Activated T-cell treated with anti-CD3 and anti-CD28 coated beads, Interleukin-2, amount 50 U/mL, for 4 hours (primary cell): ENCODE data around the gene CENPT. TPM values are rescaled to one million over a fixed set of nuclear protein-coding genes. Genes with fewer than 3 reads are reported as not detected.
"Not testable (repeated sequence)": the region's sequence is repeated elsewhere in the genome, so short reads cannot be mapped to it uniquely, and the experiment has no call there.

Experiments
- ATAC-seq, 2 donors: fragments of 200-7000 bp; cut with Tn5 transposase; one replicate each; pipeline ENCODE4 v1.10.0; 2021
- DNase-seq: peaks from one replicate; pipeline ENCODE4 v3.0.0-alpha.2; 2020
- H3K27me3 Mint-ChIP-seq: one replicate; pipeline ENCODE4 v1.8.0; 2021; ENCODE audit warnings: low read depth, mixed read lengths
- H3K36me3 Mint-ChIP-seq: one replicate; pipeline ENCODE4 v1.8.0; 2022; ENCODE audit warnings: mixed read lengths; ENCODE audit not compliant: insufficient read depth
- H3K4me1 Mint-ChIP-seq: one replicate; pipeline ENCODE4 v1.8.0; 2021; ENCODE audit warnings: low read depth, mixed read lengths
- H3K4me3 Mint-ChIP-seq: one replicate; pipeline ENCODE4 v1.8.0; 2021; ENCODE audit warnings: mild to moderate bottlenecking, moderate library complexity, mixed read lengths
- H3K9me3 Mint-ChIP-seq: one replicate; pipeline ENCODE4 v1.8.0; 2021; ENCODE audit warnings: mixed read lengths
- total RNA-seq, 3 donors: library from RNA; stranded (reverse); gene quantifications; one replicate each; pipeline ENCODE4 v1.2.1, GENCODE V29; 2021

The CENPT gene
- total RNA-seq, 3 donors from 2014 or later, result 40.4 to 52.0 (median 46.3) TPM

GRCh38 chr16:67865318-67865717 lies 17.8 kb upstream of the CENPT start:
- no peak for DNase-seq
- peak in 1 of 2 donors; percentile 41 for ATAC-seq
- no peaks in the 10 kb centered on the region for H3K9me3 Mint-ChIP-seq

GRCh38 chr16:67864594-67864993 lies 17.1 kb upstream of the CENPT start:
- Mint-ChIP-seq H3K9me3 (no peaks in the 10 kb centered on the region), H3K4me3 (no peak overlapping the region), H3K4me1 (peaks cover 1% of the 10 kb centered on the region), H3K36me3 (peaks cover 10% of the 10 kb centered on the region), H3K27me3 (no peaks in the 10 kb centered on the region)
- DNase-seq (no peak), ATAC-seq (no peak)

More at GRCh38 chr16:67865318-67865717, 17.8 kb upstream of the CENPT start:
- Mint-ChIP-seq H3K36me3 (peaks cover 10% of the 10 kb centered on the region), H3K4me3 (no peak overlapping the region), H3K4me1 (peaks cover 1% of the 10 kb centered on the region), H3K27me3 (no peaks in the 10 kb centered on the region)

DNA sequence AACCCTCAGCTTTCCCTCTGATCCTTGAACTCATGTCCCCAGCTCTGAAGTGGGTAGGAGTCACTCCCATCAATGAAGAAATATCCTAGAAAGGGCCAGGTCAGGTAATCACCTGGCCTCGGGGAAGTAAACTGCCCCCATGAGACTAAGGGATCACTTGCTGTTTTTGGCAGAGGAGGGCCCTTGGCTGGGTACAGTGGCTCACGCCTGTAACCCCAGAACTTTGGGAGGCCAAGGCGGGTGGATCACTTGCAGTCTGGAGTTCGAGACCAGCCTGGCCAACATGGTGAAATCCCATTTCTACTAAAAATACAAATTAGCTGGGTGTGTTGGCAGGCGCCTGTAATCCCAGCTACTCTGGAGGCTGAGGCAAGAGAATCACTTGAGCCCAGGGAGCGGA lies 16.6 kb upstream of the CENPT start:
- not testable (repeated sequence) for H3K4me3 Mint-ChIP-seq, DNase-seq, H3K36me3 Mint-ChIP-seq, H3K4me1 Mint-ChIP-seq, ATAC-seq, H3K27me3 Mint-ChIP-seq, H3K9me3 Mint-ChIP-seq

GRCh38 chr16:67862623-67863583 lies 15.4 kb upstream of the CENPT start:
- DNase-seq, result no peak
- no peaks in the 10 kb centered on the region for H3K27me3 Mint-ChIP-seq
- ATAC-seq, result no peak
- H3K36me3 Mint-ChIP-seq, result peaks cover 10% of the 10 kb centered on the region
- H3K4me1 Mint-ChIP-seq, result peaks cover 13% of the 10 kb centered on the region
- no peak overlapping the region for H3K4me3 Mint-ChIP-seq
- no peaks in the 10 kb centered on the region for H3K9me3 Mint-ChIP-seq

DNA sequence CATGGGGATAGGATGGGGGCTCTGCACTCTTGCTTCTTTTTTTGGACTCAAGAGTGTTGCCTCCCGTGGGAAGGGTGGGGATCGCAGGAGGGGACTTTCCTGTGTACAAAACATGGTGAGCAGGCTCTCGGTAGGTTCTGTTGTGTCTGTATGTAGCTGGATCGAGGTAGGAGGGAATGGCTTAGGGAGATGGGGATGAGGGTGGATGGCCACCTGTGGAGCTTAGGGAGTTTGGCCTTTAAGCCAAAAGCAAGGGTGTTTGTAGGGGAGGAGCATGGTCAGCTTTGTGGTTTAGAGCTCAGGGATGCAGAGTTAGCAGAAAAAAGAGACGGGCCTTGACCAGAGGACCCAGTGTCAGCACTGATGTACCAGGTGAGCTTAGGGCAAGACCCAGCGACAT lies 14.4 kb upstream of the CENPT start:
- ATAC-seq (no peak), DNase-seq (no peak)
- Mint-ChIP-seq H3K36me3 (peaks cover 10% of the 10 kb centered on the region), H3K27me3 (no peaks in the 10 kb centered on the region), H3K9me3 (no peaks in the 10 kb centered on the region), H3K4me1 (peaks cover 23% of the 10 kb centered on the region), H3K4me3 (no peak overlapping the region)

- Mint-ChIP-seq H3K27me3 (no peaks in the 10 kb centered on the region), H3K4me3 (no peak overlapping the region), H3K9me3 (no peaks in the 10 kb centered on the region), H3K4me1 (peaks cover 28% of the 10 kb centered on the region), H3K36me3 (peaks cover 7% of the 10 kb centered on the region)
- ATAC-seq (no peak), DNase-seq (no peak)
These were observed 13.3 kb upstream of the CENPT start for GRCh38 chr16:67860589-67861398.

DNA sequence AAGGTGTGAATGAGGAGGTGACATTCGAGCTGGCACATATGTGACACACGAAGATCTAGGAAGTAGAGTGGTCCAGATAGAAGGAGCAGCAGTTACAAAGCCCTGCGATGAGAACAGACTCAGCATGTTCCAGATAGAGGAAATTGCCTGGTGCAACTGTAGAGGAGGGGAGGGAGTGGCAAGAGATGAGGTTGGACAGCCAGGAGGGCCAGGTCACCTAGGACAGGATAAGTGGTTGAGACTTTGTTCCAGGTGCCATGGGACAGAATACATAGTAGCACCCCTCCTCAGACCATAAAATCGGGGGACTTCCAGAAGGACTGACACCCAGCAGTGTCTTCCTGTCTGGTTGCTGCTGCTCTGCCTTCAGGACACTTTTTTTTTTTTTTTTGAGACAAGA lies 11.0 kb upstream of the CENPT start:
- ATAC-seq, result no peak
- Mint-ChIP-seq H3K4me3 (no peak overlapping the region), H3K4me1 (peaks cover 40% of the 10 kb centered on the region)

DNA sequence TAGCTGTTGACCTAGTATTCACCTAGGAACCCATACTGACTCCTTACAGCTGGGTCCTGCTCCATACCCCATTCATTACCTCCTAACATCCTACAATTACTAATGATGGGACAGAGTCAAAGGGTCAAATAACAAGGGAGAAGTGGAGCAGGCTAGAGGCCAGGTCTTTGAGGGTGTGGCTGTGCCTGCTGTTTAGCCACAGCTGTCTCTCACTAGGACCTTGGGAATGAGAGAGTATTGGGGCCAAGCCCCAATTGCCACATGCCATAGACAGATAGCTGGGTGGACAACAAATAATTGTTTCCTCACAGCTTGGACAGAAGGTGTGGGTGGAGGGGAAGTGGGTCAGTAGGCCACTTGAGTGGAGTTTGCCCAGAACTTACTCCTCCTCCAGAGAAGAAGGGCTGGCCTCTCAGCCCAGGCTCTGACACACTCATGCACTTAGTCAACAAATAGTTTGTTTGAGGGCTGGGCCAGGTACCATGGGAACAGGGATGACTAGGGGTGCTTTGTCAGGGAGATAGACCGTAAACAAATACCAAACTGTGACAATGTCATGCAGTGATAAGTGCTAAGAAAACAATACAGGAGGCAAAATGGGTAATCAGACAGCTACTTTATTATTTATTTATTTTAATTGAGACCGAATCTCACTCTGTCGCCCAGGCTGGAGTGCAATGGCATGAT lies 10.2 kb upstream of the CENPT start:
- peaks cover 13% of the 10 kb centered on the region for H3K36me3 Mint-ChIP-seq
- no peaks in the 10 kb centered on the region for H3K27me3 Mint-ChIP-seq
- no peak overlapping the region for H3K4me3 Mint-ChIP-seq
- DNase-seq (peak; percentile 18), ATAC-seq (peak; percentile 93 to 95)
- H3K9me3 Mint-ChIP-seq, result no peaks in the 10 kb centered on the region
- peaks cover 40% of the 10 kb centered on the region for H3K4me1 Mint-ChIP-seq

More for the DNA sequence above, 11.0 kb upstream of the CENPT start:
- H3K36me3 Mint-ChIP-seq, result peaks cover 13% of the 10 kb centered on the region
- H3K9me3 Mint-ChIP-seq, result no peaks in the 10 kb centered on the region
- H3K27me3 Mint-ChIP-seq, result no peaks in the 10 kb centered on the region
- DNase-seq, result no peak

DNA sequence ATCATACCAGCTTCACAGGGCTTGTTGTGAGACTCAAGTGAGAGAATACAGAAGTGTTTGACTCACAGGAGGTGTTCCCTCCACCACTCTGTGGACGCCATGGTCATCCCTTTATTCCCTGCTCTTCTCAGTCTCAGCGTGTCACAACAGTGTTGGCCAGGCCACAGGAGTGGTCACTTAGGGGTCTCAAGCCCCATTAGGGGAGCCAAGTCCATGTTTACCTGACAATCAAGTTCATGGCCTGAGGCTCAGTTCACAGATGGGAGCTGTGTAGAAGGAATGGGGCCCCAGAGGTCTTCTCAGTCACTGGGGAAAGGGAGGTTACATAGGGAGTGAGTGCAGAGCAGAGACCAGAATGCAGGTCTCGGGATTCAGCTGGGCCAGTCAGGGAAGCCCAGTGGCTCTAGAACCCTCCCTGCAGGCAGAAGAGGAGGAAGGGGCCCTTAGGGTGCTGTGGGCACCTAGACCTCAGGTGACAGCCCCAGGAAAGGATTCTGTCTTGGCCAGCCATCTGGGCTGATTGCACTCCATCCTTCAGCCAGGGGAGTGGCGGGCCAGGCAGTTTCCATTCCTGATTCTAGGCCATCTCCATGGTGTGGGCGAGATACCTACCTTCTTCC lies 9.5 kb upstream of the CENPT start:
- DNase-seq (no peak), ATAC-seq (no peak)
- Mint-ChIP-seq H3K4me3 (no peak overlapping the region), H3K9me3 (no peaks in the 10 kb centered on the region), H3K27me3 (no peaks in the 10 kb centered on the region), H3K4me1 (peaks cover 40% of the 10 kb centered on the region), H3K36me3 (peaks cover 13% of the 10 kb centered on the region)

- Mint-ChIP-seq H3K4me1 (peaks cover 40% of the 10 kb centered on the region), H3K36me3 (peaks cover 8% of the 10 kb centered on the region), H3K4me3 (no peak overlapping the region), H3K27me3 (no peaks in the 10 kb centered on the region), H3K9me3 (no peaks in the 10 kb centered on the region)
- DNase-seq, result no peak
- no peak for ATAC-seq
These were observed 8.3 kb upstream of the CENPT start for GRCh38 chr16:67855789-67856188.

DNA sequence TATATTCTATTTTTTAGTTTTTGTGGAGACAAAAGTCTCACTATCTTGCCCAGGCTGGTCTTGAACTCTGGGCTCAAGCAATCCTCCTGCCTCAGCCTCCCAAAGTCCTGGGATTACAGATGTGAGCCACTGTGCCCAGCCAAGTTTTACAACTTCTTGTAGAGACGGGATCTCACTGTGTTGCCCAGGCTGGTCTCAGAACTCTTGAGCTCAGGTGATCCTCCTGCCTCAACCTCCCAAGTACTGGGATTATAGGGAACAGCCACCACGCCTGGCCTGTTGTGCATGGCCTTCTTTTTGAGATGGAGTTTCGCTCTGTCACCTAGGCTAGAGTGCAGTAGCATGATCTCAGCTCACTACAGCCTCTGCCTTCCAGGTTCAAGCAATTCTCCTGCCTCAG lies 6.2 kb upstream of the CENPT start:
- no peak for ATAC-seq
- no peak for DNase-seq
- Mint-ChIP-seq H3K4me1 (peaks cover 40% of the 10 kb centered on the region), H3K36me3 (peaks cover 12% of the 10 kb centered on the region), H3K27me3 (no peaks in the 10 kb centered on the region), H3K4me3 (no peak overlapping the region), H3K9me3 (no peaks in the 10 kb centered on the region)

GRCh38 chr16:67848118-67848517 lies 625 bp upstream of the CENPT start:
- Mint-ChIP-seq H3K27me3 (no peaks in the 10 kb centered on the region), H3K36me3 (peaks cover 4% of the 10 kb centered on the region)
- no peak for ATAC-seq

GRCh38 chr16:67846320-67847063 lies 1.0 kb downstream of the CENPT start, which contains the start of gene NUTF2:
NUTF2 (plus strand) TSS chr16:67846933; CDS start chr16:67865131, 18,198 bp downstream.
- Mint-ChIP-seq H3K36me3 (peaks cover 4% of the 10 kb centered on the region), H3K4me3 (peak within 1 kb of the TSS; percentile 92), H3K4me1 (peaks cover 47% of the 10 kb centered on the region), H3K27me3 (no peaks in the 10 kb centered on the region), H3K9me3 (no peaks in the 10 kb centered on the region)
- peak; percentile 68 for ATAC-seq
- DNase-seq, result peak; percentile 93

More at GRCh38 chr16:67848118-67848517, 625 bp upstream of the CENPT start:
- Mint-ChIP-seq H3K4me3 (peak overlapping the region; percentile 92), H3K4me1 (peaks cover 41% of the 10 kb centered on the region), H3K9me3 (no peaks in the 10 kb centered on the region)
- DNase-seq, result no peak
